Neural cell (in vitro differentiated cells): ENCODE measurements around the gene SURF2. TPM values are rescaled to one million over a fixed set of nuclear protein-coding genes. Genes with fewer than 3 reads are reported as not detected.
A peak's percentile ranks its signal among the peaks of the same experiment; 100 is the strongest.

Source experiments
- H2AFZ ChIP-seq: fragments of 200-600, 300-800 bp; sonication (generic), shearing (Covaris generic); 2 replicates; pipeline ENCODE4 v1.6.0; 2014; ENCODE audit warnings: low read depth, mild to moderate bottlenecking, antibody characterized with exemption, low read length, moderate library complexity
- H3F3A ChIP-seq: fragments of 200-600 bp; shearing (Covaris generic); 2 replicates; pipeline ENCODE4 v1.6.1; 2016; ENCODE audit warnings: mild to moderate bottlenecking, moderate library complexity, mixed read lengths, antibody characterized with exemption, low read length; ENCODE audit not compliant: insufficient read depth, poor library complexity, severe bottlenecking
- H3K27ac ChIP-seq: fragments of 200-600, 300-800 bp; sonication (generic), shearing (Covaris generic); 2 replicates; pipeline ENCODE4 v1.5.1; 2014; ENCODE audit warnings: mild to moderate bottlenecking, low read length, moderate library complexity
- H3K27me3 ChIP-seq: fragments of 300-800, 200-600 bp; sonication (generic), shearing (Covaris generic); 2 replicates; pipeline ENCODE4 v1.6.0; 2014; ENCODE audit warnings: mild to moderate bottlenecking, low read depth, low read length, moderate library complexity; ENCODE audit not compliant: insufficient read depth
- H3K36me3 ChIP-seq: fragments of 300-800, 200-600 bp; sonication (generic), shearing (Covaris generic); 2 replicates; pipeline ENCODE4 v1.5.1; 2014; ENCODE audit warnings: mild to moderate bottlenecking, antibody characterized with exemption, low read length, moderate library complexity; ENCODE audit not compliant: insufficient read depth
- H3K4me2 ChIP-seq: fragments of 300-800, 200-600 bp; sonication (generic), shearing (Covaris generic); 2 replicates; pipeline ENCODE4 v1.6.0; 2014; ENCODE audit warnings: mild to moderate bottlenecking, low read length
- H3K4me3 ChIP-seq: fragments of 300-800, 200-600 bp; sonication (generic), shearing (Covaris generic); 2 replicates; pipeline ENCODE4 v1.5.1; 2014; ENCODE audit warnings: mild to moderate bottlenecking, low read length, moderate library complexity
- H3K79me2 ChIP-seq: fragments of 200-600 bp; shearing (Covaris generic); replicated peaks from 2 replicates; pipeline ENCODE4 v1.6.0; 2014; ENCODE audit warnings: mild to moderate bottlenecking, low read length, moderate library complexity; ENCODE audit not compliant: insufficient read depth
- H3K9ac ChIP-seq: fragments of 300-800, 200-600 bp; sonication (generic), shearing (Covaris generic); 2 replicates; pipeline ENCODE4 v1.6.1; 2016; ENCODE audit warnings: mild to moderate bottlenecking, low read length, mixed read lengths
- H3K9me2 ChIP-seq: fragments of 200-600 bp; shearing (Covaris generic); 2 replicates; pipeline ENCODE4 v1.6.1; 2016; ENCODE audit warnings: mild to moderate bottlenecking, low read length, mixed read lengths; ENCODE audit not compliant: insufficient read depth
- H3K9me3 ChIP-seq: fragments of 200-600, 300-800 bp; sonication (generic), shearing (Covaris generic); 2 replicates; pipeline ENCODE4 v1.6.1; 2016; ENCODE audit warnings: mild to moderate bottlenecking, mixed run types, low read length, moderate library complexity, mixed read lengths
- H4K20me1 ChIP-seq: fragments of 200-600 bp; shearing (Covaris generic); 2 replicates; pipeline ENCODE4 v1.6.1; 2016; ENCODE audit warnings: mild to moderate bottlenecking, mixed run types; ENCODE audit not compliant: insufficient read depth
- EP300 ChIP-seq: fragments of 450-650 bp; conservative IDR thresholded peaks from 2 replicates; pipeline ENCODE4 v1.6.1; 2014; ENCODE audit warnings: antibody characterized with exemption, mild to moderate bottlenecking, moderate library complexity; ENCODE audit not compliant: poor library complexity, severe bottlenecking
- EZH2 ChIP-seq: fragments of 200-600, 300-800 bp; shearing (Covaris generic), sonication (generic); IDR thresholded peaks from 2 replicates; pipeline ENCODE4 v1.6.1; 2014; ENCODE audit warnings: antibody characterized with exemption, low read length, borderline replicate concordance, mild to moderate bottlenecking; ENCODE audit not compliant: insufficient read depth, poor library complexity, severe bottlenecking
- MXI1 ChIP-seq: fragments of 450-650 bp; conservative IDR thresholded peaks from 2 replicates; pipeline ENCODE4 v1.6.1; 2014; ENCODE audit warnings: antibody characterized with exemption, mild to moderate bottlenecking; ENCODE audit not compliant: poor library complexity, severe bottlenecking
- POLR2AphosphoS5 ChIP-seq: IDR thresholded peaks from 2 replicates; pipeline ENCODE4 v1.6.1; 2012
- RAD21 ChIP-seq: fragments of 450-650 bp; conservative IDR thresholded peaks from 2 replicates; pipeline ENCODE4 v1.6.1; 2014; ENCODE audit warnings: antibody characterized with exemption, mild to moderate bottlenecking, moderate library complexity
- SMC3 ChIP-seq: fragments of 450-650 bp; conservative IDR thresholded peaks from 2 replicates; pipeline ENCODE4 v1.6.1; 2014; ENCODE audit warnings: antibody characterized with exemption, mild to moderate bottlenecking, moderate library complexity; ENCODE audit not compliant: poor library complexity
- TAF1 ChIP-seq: IDR thresholded peaks from 2 replicates; pipeline ENCODE4 v1.6.1; 2012; ENCODE audit warnings: low read depth
- polyA plus RNA-seq: library from polyadenylated mRNA; depleted of rRNA; stranded (reverse); fragments of >200 nt; gene quantifications from 2 replicates; pipeline ENCODE4 v1.2.3, GENCODE V29; 2014
- TF ChIP-seq, protein P1 (sequence below): IDR thresholded peaks from 2 replicates; pipeline ENCODE4 v1.6.1; 2012; ENCODE audit warnings: borderline replicate concordance
- TF ChIP-seq, protein P2 (sequence below): fragments of 450-650 bp; IDR thresholded peaks from 2 replicates; pipeline ENCODE4 v1.5.1; 2014; ENCODE audit warnings: antibody characterized with exemption, mild to moderate bottlenecking, moderate library complexity; ENCODE audit not compliant: poor library complexity, severe bottlenecking

The SURF2 gene
- polyA plus RNA-seq, 1 donor from 2014 or later: 36.4 TPM

DNA sequence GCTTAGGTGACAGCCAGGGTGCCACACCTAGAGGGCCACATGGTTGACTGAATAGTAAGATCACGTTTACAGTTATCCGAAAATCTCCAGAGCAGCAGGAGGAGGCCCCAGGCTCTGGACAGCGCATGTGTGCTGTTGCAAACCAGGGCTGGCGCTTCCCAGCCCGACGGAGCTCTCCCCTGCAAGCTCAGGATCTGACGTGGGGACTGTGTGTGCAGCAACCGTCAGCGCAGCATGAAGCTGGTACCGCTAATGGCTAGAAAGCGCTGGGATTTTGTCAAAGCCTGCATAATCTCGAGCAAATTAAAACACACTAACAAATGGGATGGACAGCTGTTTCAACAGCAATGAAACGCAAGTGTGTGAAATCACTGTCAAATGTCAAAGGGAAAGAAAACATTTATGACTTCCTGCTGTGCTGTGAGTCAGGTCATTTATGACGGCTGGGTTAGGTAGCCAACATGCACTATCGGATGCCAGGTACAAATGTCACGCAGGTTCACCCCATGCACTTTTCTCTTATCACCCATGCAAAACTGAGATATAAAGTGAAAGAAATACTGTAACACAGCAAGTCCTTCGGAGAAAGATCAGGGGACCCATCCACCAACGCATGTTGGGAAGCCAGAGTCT, 12.0 kb downstream of the SURF2 start:
- Histone ChIP-seq H3F3A (no peaks in the 10 kb centered on the region), H3K27ac (no peak overlapping the region), H4K20me1 (no peaks in the 10 kb centered on the region), H3K9me3 (no peaks in the 10 kb centered on the region), H3K9ac (peak overlapping the region; percentile 16), H2AFZ (no peak overlapping the region), H3K4me3 (peak overlapping the region; percentile 38), H3K27me3 (no peaks in the 10 kb centered on the region), H3K9me2 (no peaks in the 10 kb centered on the region), H3K36me3 (no peaks in the 10 kb centered on the region), H3K4me2 (no peak overlapping the region), H3K79me2 (peaks cover 33% of the 10 kb centered on the region)
- TF ChIP-seq SMC3 (no peak), EZH2 (no peak), RAD21 (no peak), TAF1 (no peak), MXI1 (peak; percentile 18), POLR2AphosphoS5 (peak; percentile 60), EP300 (peak; percentile 63)
- TF ChIP-seq, protein P1, sequence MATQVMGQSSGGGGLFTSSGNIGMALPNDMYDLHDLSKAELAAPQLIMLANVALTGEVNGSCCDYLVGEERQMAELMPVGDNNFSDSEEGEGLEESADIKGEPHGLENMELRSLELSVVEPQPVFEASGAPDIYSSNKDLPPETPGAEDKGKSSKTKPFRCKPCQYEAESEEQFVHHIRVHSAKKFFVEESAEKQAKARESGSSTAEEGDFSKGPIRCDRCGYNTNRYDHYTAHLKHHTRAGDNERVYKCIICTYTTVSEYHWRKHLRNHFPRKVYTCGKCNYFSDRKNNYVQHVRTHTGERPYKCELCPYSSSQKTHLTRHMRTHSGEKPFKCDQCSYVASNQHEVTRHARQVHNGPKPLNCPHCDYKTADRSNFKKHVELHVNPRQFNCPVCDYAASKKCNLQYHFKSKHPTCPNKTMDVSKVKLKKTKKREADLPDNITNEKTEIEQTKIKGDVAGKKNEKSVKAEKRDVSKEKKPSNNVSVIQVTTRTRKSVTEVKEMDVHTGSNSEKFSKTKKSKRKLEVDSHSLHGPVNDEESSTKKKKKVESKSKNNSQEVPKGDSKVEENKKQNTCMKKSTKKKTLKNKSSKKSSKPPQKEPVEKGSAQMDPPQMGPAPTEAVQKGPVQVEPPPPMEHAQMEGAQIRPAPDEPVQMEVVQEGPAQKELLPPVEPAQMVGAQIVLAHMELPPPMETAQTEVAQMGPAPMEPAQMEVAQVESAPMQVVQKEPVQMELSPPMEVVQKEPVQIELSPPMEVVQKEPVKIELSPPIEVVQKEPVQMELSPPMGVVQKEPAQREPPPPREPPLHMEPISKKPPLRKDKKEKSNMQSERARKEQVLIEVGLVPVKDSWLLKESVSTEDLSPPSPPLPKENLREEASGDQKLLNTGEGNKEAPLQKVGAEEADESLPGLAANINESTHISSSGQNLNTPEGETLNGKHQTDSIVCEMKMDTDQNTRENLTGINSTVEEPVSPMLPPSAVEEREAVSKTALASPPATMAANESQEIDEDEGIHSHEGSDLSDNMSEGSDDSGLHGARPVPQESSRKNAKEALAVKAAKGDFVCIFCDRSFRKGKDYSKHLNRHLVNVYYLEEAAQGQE: no peak
- TF ChIP-seq, protein P2, sequence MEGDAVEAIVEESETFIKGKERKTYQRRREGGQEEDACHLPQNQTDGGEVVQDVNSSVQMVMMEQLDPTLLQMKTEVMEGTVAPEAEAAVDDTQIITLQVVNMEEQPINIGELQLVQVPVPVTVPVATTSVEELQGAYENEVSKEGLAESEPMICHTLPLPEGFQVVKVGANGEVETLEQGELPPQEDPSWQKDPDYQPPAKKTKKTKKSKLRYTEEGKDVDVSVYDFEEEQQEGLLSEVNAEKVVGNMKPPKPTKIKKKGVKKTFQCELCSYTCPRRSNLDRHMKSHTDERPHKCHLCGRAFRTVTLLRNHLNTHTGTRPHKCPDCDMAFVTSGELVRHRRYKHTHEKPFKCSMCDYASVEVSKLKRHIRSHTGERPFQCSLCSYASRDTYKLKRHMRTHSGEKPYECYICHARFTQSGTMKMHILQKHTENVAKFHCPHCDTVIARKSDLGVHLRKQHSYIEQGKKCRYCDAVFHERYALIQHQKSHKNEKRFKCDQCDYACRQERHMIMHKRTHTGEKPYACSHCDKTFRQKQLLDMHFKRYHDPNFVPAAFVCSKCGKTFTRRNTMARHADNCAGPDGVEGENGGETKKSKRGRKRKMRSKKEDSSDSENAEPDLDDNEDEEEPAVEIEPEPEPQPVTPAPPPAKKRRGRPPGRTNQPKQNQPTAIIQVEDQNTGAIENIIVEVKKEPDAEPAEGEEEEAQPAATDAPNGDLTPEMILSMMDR: no peak

DNA sequence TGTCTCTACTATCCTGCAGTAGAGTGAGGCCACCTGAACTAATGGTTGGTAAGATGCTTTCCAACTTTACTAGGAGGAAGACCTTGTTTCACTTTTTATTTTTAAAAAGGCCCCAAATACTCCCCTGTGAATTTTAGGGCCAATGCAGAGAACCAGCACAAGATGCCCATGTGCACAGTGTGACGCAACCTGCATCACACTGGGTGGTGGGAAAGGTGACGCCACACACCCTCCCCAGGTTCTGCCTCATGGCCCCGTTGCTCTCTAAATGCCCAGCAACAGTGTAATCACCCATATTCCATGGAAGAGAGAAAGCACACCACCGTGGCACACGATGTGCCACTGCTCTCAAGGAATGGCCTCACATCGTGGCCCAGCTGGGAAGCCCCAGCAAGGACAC, 13.1 kb downstream of the SURF2 start:
- Histone ChIP-seq H3K9ac (no peak overlapping the region), H3K4me2 (no peak overlapping the region), H3F3A (no peaks in the 10 kb centered on the region), H3K4me3 (no peak overlapping the region), H3K79me2 (peaks cover 39% of the 10 kb centered on the region), H2AFZ (no peak overlapping the region), H3K36me3 (no peaks in the 10 kb centered on the region), H3K27ac (no peak overlapping the region), H4K20me1 (no peaks in the 10 kb centered on the region), H3K9me2 (no peaks in the 10 kb centered on the region), H3K27me3 (no peaks in the 10 kb centered on the region), H3K9me3 (no peaks in the 10 kb centered on the region)
- TF ChIP-seq EP300: no peak
- TF ChIP-seq POLR2AphosphoS5: no peak
- TF ChIP-seq RAD21: no peak
- TF ChIP-seq TAF1: no peak
- TF ChIP-seq MXI1: no peak
- TF ChIP-seq, protein P1: no peak
- no peak for TF ChIP-seq SMC3
- no peak for TF ChIP-seq EZH2
- TF ChIP-seq, protein P2: no peak
